ENCODE results near the gene DNAH3.

DNAH3 gene

GRCh38 chr16:21092951-21093350 lies 57.7 kb downstream of the DNAH3 start:
- no peak for DNase-seq (ENCODE audit: extremely low read depth, low read depth)
- H3K4me3 ChIP-seq (replicated peaks; ENCODE audit: low read depth, low read length), result no peak overlapping the region
- TF ChIP-seq CTCF (IDR thresholded peaks at IDR 0.05; ENCODE audit: low read depth, low read length, missing control alignments), result no peak

- no peak for DNase-seq (ENCODE audit: extremely low read depth, low read depth)
- H3K4me3 ChIP-seq (replicated peaks; ENCODE audit: low read depth, low read length), result no peak overlapping the region
- no peak for TF ChIP-seq CTCF (IDR thresholded peaks at IDR 0.05; ENCODE audit: low read depth, low read length, missing control alignments)
These were observed 61.8 kb downstream of the DNAH3 start for GRCh38 chr16:21088646-21089538.

- TF ChIP-seq CTCF (IDR thresholded peaks at IDR 0.05; ENCODE audit: low read depth, low read length, missing control alignments), result no peak
- no peak overlapping the region for H3K4me3 ChIP-seq (replicated peaks; ENCODE audit: low read depth, low read length)
- DNase-seq (ENCODE audit: extremely low read depth, low read depth), result no peak
These were observed 62.5 kb downstream of the DNAH3 start for GRCh38 chr16:21088143-21088542.

GRCh38 chr16:21084631-21085225 lies 65.9 kb downstream of the DNAH3 start:
- no peak overlapping the region for H3K4me3 ChIP-seq (replicated peaks; ENCODE audit: low read depth, low read length)
- DNase-seq (ENCODE audit: extremely low read depth, low read depth), result no peak
- TF ChIP-seq CTCF (IDR thresholded peaks at IDR 0.05; ENCODE audit: low read depth, low read length, missing control alignments), result no peak

- peak; percentile 76 for TF ChIP-seq CTCF (IDR thresholded peaks at IDR 0.05; ENCODE audit: low read depth, low read length, missing control alignments)
- H3K4me3 ChIP-seq (replicated peaks; ENCODE audit: low read depth, low read length), result no peak overlapping the region
- DNase-seq (ENCODE audit: extremely low read depth, low read depth), result no peak
These were observed 66.8 kb downstream of the DNAH3 start for GRCh38 chr16:21083729-21084268.

GRCh38 chr16:21081329-21081728 lies 69.3 kb downstream of the DNAH3 start:
- H3K4me3 ChIP-seq (replicated peaks; ENCODE audit: low read depth, low read length), result no peak overlapping the region
- TF ChIP-seq CTCF (IDR thresholded peaks at IDR 0.05; ENCODE audit: low read depth, low read length, missing control alignments), result no peak

More at GRCh38 chr16:21081329-21081728, 69.3 kb downstream of the DNAH3 start:
- DNase-seq (ENCODE audit: extremely low read depth, low read depth), result no peak

All from HFF-Myc (cell line).